Cardiac fibroblast (primary cell): ENCODE data around the gene MXD1.

Source experiments
- DNase-seq, 2 donors: peaks; one replicate each; pipeline versions ENCODE4 v3.0.0 to v3.0.0-alpha.2; 2010; ENCODE audit warnings: low read depth in 2 of 2
- H3K4me3 ChIP-seq, 2 donors: replicated peaks in 1 of 2; 1 replicate in 1 of 2; 2 replicates in 1 of 2; pipeline ENCODE4 v1.5.1; 2011; ENCODE audit warnings: low read depth in 2 of 2, low read length in 2 of 2, mild to moderate bottlenecking in 2 of 2, moderate library complexity in 1 of 2
- TF ChIP-seq, protein P1 (sequence below): IDR thresholded peaks from one replicate; pipeline ENCODE4 v1.5.1; 2011; ENCODE audit warnings: low read depth, mild to moderate bottlenecking, low read length, inconsistent platforms

The MXD1 gene

GRCh38 chr2:69918401-69918800 lies 3.5 kb downstream of the MXD1 start:
- no peak overlapping the region for H3K4me3 ChIP-seq
- TF ChIP-seq, protein P1, sequence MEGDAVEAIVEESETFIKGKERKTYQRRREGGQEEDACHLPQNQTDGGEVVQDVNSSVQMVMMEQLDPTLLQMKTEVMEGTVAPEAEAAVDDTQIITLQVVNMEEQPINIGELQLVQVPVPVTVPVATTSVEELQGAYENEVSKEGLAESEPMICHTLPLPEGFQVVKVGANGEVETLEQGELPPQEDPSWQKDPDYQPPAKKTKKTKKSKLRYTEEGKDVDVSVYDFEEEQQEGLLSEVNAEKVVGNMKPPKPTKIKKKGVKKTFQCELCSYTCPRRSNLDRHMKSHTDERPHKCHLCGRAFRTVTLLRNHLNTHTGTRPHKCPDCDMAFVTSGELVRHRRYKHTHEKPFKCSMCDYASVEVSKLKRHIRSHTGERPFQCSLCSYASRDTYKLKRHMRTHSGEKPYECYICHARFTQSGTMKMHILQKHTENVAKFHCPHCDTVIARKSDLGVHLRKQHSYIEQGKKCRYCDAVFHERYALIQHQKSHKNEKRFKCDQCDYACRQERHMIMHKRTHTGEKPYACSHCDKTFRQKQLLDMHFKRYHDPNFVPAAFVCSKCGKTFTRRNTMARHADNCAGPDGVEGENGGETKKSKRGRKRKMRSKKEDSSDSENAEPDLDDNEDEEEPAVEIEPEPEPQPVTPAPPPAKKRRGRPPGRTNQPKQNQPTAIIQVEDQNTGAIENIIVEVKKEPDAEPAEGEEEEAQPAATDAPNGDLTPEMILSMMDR = no peak
- DNase-seq = no peak

- no peak for DNase-seq
- TF ChIP-seq, protein P1 = no peak
- H3K4me3 ChIP-seq = no peak overlapping the region
Observed at GRCh38 chr2:69923116-69923515, 8.2 kb downstream of the MXD1 start.

DNA sequence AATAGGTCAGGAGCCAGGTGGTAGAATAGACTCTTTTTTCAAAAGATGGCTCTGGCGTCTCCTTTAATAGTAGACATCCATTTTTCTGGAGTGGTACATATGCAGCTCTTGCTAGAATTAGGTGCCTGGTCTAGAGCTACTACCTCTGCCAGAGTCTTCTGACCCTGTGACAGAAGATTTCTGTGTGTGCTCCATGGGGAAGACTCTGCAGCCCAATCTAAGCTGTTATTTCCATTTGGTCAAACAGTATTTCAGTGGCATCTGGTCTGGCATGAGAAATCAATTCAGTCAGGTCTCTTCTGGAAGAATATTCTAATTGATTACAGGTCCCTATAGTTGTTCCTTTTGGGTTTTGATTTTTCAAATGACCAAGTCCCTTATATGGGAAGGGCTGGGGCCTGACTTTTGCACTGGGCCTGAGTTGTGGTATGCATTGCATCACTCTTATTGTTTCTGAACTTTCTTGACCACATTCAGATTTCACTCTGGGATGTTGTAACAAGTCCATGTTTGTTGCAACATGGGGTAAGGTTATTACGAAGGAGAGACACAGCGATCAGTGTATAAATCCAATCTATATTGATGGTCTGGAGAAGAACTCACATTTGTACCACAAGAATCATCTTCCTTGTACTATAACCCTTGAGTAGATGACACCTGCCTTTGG lies 12.1 kb downstream of the MXD1 start:
- TF ChIP-seq, protein P1 = no peak
- peak; percentile 82 to 88 for DNase-seq
- no peak overlapping the region for H3K4me3 ChIP-seq

GRCh38 chr2:69931832-69932595 lies 17.1 kb downstream of the MXD1 start:
- no peak for DNase-seq
- H3K4me3 ChIP-seq = no peak overlapping the region
- TF ChIP-seq, protein P1 = no peak

GRCh38 chr2:69932596-69932922 lies 17.6 kb downstream of the MXD1 start:
- TF ChIP-seq, protein P1 = no peak
- no peak overlapping the region for H3K4me3 ChIP-seq
- DNase-seq = no peak

DNA sequence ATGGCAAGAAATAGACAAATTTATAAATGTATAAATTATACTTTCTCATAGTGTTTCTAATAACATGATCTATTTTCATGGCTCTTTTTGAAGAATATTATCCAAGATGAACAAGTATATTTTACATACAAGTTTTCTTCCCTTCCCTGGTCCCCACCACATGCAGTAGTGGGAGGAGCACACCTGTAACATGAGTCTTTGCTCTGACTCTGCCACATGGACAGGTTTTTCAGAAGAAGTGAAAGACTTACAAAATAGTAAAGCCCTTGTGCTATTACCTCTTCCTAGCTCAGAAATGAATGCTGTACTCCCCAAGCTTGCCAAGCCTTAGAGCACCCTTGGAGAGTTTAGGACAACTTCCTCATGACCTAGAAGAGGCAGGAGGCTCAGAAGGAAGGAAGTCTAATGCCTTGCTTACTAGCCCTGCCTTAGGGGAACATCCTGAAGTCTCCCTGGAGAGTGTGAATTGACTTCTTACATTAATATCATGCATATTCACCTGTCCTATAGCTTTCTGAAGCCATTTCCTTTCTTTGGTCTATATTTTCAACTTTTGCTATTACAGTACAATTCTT lies 18.4 kb downstream of the MXD1 start:
- TF ChIP-seq, protein P1 = no peak
- no peak overlapping the region for H3K4me3 ChIP-seq
- DNase-seq = peak in 1 of 2 donors; percentile 24
